22Rv1 (cell line): Measurements from ENCODE around the gene PDE3A.
A peak's percentile ranks its signal among the peaks of the same experiment; 100 is the strongest.

Source experiments
- H3K27ac ChIP-seq: fragments of 450-650 bp; 2 replicates; pipeline ENCODE4 v1.5.1; 2017
- ZFX ChIP-seq: fragments of 450-650 bp; IDR thresholded peaks from 2 replicates; pipeline ENCODE4 v1.6.1; 2017; ENCODE audit warnings: antibody characterized with exemption, borderline replicate concordance
- TF ChIP-seq, protein P1 (sequence below): fragments of 450-650 bp; IDR thresholded peaks from 2 replicates; pipeline ENCODE4 v1.5.1; 2017; ENCODE audit warnings: mild to moderate bottlenecking

PDE3A gene

DNA sequence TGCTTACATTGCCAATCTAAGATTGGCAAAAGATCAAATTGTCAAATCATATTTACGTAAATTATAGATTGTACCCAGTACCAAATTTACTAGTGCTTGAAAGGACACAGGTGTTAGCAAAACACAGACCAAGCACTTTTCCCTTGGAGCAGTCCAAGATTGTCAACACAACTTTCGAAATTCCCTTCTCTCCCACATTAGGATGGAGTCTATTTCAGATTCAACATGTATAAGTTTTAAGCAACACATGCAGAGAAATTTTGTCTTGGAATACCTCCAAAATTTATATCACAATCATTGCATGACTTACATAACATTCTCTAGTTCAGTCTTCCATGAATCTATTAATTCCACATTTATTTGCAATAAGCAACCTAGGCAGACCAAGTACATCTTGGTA is 251.9 kb downstream of the PDE3A start:
- no peak overlapping the region for H3K27ac ChIP-seq
- TF ChIP-seq, protein P1, sequence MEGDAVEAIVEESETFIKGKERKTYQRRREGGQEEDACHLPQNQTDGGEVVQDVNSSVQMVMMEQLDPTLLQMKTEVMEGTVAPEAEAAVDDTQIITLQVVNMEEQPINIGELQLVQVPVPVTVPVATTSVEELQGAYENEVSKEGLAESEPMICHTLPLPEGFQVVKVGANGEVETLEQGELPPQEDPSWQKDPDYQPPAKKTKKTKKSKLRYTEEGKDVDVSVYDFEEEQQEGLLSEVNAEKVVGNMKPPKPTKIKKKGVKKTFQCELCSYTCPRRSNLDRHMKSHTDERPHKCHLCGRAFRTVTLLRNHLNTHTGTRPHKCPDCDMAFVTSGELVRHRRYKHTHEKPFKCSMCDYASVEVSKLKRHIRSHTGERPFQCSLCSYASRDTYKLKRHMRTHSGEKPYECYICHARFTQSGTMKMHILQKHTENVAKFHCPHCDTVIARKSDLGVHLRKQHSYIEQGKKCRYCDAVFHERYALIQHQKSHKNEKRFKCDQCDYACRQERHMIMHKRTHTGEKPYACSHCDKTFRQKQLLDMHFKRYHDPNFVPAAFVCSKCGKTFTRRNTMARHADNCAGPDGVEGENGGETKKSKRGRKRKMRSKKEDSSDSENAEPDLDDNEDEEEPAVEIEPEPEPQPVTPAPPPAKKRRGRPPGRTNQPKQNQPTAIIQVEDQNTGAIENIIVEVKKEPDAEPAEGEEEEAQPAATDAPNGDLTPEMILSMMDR, result no peak
- TF ChIP-seq ZFX, result no peak

DNA sequence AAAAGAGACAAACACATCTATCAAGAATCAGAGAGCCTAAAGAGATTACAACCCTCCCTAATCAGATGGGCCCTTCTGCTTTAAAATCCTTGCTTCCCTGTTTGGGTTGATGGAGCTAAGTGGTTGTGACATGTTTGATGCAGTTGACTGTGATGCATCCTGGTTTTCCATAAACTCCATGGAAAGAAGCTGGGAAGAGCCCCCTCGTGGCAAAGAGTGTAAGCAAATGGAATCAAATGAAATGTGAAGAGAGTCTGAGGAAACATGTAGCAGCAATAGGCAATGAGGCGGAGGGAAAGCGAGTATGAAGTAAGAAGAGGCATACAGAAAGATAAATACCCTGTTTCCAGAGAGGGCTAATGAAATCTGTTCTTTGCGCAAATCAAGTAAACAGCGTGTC is 256.4 kb downstream of the PDE3A start:
- no peak overlapping the region for H3K27ac ChIP-seq

DNA sequence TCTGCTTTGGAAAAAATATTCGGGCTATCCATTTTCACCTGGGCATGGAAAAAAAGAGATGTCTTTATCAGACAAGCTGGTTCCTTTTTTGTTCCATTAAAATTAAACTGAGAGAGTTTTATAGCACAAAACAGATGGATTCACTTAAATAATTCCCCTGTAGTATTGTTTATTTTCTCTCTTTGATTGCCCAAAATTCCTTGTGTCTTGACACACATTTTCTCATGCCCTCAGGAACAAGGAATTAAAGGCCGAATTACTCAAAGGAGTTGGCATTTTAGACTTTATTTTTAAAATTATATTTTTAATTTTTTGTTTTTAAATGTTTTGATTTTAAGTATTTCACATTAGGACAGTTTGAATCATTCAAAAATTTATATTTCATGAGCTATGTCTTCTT is 257.2 kb downstream of the PDE3A start:
- no peak for TF ChIP-seq ZFX
- TF ChIP-seq, protein P1, result no peak

More for the DNA sequence above, 256.4 kb downstream of the PDE3A start:
- TF ChIP-seq, protein P1, result peak; percentile 78
- TF ChIP-seq ZFX, result no peak

DNA sequence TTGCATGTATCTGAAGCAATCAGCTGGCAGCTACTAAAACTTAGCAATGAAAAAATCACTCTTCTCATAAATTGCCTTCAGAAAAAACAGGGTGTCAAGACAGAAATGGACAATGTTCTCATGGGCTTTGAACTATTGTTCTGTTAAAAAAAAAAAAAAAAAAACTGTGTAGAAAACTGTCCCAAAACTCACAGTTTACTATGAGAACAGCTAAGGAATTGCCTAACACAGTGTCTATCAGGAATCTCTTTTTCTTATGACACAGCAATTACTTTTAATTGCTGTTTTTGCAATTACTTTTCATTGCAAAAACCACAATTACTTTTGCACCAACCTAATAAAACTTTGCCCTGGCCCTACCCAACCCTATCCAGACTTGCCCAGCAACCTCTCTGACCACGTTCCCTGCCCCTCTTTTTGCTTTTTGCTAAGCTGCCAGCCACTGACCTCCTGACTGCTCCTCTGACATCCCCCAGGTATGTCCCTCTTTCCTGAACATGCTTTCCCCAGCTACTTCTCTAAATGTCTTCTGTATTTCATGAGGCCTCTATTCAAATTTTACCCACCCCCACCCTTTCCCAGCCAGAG is 258.8 kb downstream of the PDE3A start:
- H3K27ac ChIP-seq, result no peak overlapping the region
- TF ChIP-seq ZFX, result no peak
- TF ChIP-seq, protein P1, result no peak

More for the DNA sequence above, 257.2 kb downstream of the PDE3A start:
- no peak overlapping the region for H3K27ac ChIP-seq

DNA sequence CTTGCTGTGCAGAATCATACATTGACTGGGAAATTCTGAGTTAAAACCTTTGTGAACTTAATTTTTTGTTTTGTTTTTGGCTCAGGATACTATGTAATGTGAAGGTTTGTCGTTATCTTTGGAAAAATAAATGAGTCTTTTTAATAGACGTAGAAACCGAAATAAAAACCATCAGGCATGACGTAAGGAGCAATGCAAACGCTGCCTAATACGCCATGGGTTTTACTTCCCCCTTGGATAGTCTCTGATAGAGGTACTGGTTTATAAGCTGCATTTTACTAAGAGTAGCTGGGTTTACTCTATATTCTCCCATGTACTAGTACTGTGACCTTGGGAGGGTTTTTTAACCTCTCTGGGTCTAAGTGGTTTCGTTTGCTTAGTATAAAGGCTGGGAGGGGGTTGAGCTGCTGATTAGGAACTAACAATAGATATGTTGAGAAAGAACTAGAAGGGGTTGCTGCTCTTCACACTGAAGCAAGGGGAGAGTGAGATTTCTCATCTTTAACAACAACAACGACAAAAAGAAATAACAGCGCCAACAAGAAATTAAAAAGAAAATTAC is 260.0 kb downstream of the PDE3A start:
- TF ChIP-seq ZFX, result no peak
- TF ChIP-seq, protein P1, result no peak
- no peak overlapping the region for H3K27ac ChIP-seq

DNA sequence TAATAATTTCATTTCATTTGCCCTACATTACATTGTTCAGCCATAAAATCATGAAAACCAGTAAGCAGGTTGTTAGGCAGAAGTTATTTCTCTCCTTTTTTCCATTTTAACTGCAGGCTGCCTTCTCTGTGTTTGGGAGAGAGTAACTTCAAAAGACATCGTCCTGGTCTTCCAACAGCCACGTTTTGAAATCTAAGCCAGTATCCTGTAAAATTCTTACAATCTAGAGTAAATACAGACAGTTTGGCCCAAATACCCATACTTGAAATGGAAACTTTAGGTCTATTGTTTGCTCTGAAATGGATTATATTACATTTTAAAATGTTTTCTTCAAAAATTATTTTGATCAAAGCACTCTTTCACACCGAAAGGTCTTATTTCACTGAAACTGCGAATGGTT is 260.7 kb downstream of the PDE3A start:
- TF ChIP-seq, protein P1, result no peak
- TF ChIP-seq ZFX, result no peak

DNA sequence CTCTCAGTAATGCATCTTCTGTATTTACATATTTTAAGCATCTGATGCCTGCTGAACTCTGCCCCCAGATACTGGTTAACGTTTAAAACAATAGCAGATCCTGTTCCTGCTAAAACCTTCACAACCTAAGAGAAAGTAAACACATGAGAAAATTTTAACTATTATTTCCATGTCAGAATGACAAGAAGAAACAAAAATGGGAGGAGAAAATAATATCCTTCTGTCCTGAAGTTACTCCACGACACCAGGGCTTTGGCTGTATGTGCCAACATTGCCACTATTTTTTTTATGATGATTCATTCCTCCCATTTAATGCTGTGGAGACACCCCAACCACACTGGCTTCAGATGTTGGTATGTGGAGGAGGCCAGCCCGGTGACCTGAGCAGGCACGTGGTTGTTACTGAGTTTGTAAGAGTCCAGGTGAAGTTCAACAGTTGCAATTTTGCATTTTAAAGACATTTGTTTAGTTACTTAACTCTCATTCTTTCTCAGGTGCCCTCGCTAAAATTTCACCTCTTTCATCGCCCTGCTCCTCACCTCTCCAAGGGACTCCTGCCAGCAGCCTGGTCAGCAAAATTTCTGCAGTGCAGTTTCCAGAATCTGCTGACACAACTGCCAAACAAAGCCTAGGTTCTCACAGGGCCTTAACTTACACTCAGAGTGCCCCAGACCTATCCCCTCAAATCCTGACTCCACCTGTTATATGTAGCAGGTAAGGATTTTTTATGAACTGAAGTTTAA is 261.2 kb downstream of the PDE3A start:
- TF ChIP-seq, protein P1, result no peak
- no peak for TF ChIP-seq ZFX
- no peak overlapping the region for H3K27ac ChIP-seq

More for the DNA sequence above, 260.7 kb downstream of the PDE3A start:
- no peak overlapping the region for H3K27ac ChIP-seq
